Measurements from ENCODE around the gene PRAC2.
"Not testable (repeated sequence)": the region's sequence is repeated elsewhere in the genome, so short reads cannot be mapped to it uniquely, and the experiment has no call there.

The PRAC2 gene

DNA sequence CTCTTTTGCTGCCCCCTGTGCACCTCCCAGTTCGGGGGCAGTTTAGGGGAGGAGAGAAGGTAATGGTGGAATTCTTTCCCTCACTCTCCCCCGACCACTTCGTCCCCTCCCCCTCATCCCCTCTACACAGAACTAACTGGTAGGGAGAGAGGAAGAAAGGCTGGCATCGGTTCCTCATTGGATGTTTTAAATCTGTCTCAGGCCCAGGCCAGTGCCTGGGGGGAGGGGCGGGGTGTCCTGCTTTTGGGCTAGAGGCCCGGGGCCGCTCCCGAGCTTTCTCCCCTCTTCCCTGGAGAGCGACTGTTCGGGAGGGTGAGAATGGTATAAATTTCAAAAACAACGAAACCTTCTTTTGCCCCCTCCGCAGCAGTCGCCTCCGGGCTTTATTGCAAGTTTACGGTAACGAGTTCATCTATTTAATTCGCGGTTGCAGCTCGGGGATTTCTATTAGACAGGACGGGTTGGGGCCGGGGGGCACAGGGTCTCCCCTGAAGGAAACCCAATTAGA is at the start of gene PRAC2:
TSS of gene PRAC2 (plus strand) at position 271 of the 508 bp plus-strand sequence. CDS start 1,226 bp downstream, outside the sequence.
- DNase-seq (ENCODE audit: low read depth) = no peak

- no peak for DNase-seq (ENCODE audit: low read depth)
Observed at GRCh38 chr17:48676963-48677558, 45.9 kb upstream of the PRAC2 start.

DNA sequence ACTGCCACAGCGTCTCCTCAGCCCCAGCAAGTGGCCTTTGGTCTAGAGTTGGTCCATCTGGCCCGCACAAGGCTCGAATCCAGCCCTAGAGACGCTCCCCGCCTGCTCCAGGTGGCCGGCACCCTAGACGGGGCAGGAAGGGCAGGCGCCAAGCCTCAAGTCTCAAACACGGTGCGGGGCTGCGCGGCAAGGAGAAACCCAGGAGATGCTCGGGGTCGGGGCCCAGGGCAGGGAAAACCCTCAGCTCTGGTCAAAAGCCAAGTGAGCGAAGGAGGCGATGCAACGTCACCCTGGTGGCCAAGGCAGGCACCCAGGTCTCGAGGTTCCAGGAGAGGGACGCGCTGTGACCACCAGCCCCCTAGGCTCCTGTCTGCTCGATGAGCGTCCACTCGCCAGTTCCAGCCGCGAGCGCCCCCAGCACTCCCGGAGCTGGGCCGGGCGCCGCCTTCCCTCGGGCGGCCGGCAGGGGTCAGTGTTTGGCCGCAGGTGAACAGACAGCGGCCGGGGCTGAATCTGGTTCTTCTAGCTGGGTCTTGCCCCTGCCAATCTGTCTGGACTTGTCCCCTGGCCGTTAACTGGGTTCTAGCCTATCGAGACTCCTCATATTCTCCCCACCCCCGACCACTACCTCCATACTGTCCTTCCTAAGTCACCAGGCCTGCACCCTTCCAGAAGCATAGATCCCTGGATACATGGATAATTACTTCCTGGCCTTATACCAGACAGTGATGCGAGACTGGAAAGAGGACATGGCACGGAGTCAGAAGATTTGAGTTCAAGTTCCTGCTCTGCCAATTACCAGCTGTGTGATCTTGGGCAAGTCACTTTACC is 44.6 kb upstream of the PRAC2 start:
- peak; percentile 58 for DNase-seq (ENCODE audit: low read depth)

- no peak for DNase-seq (ENCODE audit: low read depth)
Observed at GRCh38 chr17:48679385-48680096, 43.4 kb upstream of the PRAC2 start.

- no peak for DNase-seq (ENCODE audit: low read depth)
Observed at GRCh38 chr17:48681609-48682008, 41.4 kb upstream of the PRAC2 start.

DNA sequence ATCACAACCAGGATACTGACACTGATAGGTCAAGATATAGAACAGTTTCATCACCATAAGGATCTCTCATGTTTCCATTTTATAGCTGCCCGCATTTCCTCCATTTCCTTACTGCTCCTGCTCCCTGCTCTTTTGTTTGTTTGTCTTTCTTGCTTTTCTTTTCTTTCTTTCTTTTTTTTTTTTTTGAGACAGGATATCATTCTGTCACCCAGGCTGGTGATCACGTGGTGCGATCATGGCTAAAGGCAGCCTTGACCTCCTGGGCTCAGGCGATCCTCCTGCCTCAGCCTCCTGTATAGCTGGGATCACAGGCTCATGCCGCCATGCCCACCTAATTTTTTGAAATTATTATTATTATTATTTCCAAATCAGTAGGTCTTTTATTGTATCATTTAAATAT is 32.3 kb upstream of the PRAC2 start:
- no peak for DNase-seq (ENCODE audit: low read depth)

- no peak for DNase-seq (ENCODE audit: low read depth)
Observed at GRCh38 chr17:48692049-48692448, 30.9 kb upstream of the PRAC2 start.

DNA sequence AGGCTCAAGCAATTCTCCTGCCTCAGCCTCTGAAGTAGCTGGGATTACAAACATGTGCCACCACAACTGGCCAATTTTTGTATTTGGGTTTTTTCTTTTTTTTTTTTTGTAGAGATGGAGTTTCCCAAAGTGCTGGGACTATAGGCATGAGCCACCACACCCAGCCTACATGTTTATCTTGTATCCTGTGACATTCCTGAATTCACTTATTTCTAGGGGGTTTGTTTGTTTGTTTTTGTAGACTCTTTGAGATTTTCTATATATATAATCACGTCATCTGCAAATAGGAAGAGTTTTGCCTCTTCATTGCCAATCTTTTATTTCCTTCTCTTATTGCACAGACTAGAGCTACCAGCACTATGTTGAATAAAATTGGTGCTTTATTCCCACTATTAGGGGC is 29.8 kb upstream of the PRAC2 start:
- no peak for DNase-seq (ENCODE audit: low read depth)

DNA sequence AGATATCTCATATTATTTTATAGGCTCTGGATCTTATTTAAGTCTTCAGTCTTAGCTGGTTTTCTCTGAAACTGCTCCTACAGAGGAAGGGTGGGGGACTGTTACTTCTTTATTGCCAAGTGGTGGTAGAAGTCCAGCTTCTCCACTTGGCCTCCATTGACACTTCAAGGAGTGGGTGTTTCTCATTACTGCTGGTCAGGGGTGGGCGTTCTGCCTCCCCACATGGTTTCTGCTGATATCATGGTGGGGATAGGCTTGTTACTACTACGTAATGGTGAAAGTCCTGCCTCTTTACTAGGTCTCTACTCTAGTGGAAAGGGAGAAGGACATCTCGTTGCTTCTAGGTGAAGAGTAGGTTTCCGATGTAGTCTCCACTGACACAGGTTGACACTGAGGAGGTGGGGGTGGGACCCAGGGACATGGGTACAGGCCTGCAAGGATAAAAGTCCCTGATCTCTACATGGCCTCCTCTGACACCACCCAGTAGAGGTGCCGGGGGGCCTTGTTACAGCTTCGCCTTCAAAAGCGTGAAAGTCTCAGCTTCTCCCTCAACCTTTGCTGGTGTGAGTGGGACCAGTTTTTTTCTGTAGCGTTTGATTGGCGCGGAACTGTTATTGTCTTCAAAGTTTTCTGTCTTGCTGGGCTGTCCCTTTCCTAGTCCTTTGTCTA is 21.0 kb upstream of the PRAC2 start:
- no peak for DNase-seq (ENCODE audit: low read depth)

DNA sequence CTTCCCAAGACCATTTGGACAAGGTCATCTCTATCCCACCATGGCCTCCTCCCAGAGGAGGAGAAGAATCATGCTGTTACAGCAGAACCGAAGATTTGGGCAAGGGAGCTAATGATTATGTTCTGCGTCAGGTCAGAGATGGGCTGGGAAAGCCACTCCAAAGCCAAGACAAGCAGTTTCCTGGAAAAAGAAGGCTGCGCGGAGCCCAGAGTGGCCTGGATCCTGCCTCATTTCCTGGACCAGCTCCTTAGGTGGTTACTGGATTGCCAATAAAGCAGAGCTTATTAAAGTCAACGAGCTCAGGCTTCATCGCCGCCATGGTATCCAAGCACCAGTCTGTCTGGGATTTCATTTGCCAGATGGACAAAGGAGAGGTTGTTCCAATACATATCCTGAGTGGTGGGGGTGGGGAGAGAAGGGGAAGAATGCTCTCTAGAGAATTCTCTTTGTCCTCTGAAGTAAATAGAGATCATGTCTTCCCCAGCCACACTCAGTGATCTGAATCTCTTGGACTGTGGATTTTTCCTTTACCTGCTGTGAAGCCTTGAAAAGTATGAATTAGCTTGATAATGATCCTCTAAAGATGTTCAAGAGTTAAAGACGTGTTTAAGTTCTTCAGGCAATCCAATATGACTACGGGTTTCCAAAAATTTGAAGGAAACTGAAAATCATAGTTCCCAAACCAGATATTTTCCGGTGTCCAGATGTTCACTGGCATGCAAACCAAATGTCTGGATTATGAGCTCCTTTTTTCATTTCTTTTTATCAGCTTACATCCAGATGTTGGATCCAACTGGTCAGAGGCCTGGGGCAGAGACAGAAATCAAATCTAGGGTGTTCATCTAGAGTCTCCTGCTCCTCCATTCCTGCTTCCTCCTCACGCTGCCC is 18.4 kb upstream of the PRAC2 start:
- no peak for DNase-seq (ENCODE audit: low read depth)

GRCh38 chr17:48711128-48711527 is 11.9 kb upstream of the PRAC2 start:
- DNase-seq (ENCODE audit: low read depth) = no peak

DNA sequence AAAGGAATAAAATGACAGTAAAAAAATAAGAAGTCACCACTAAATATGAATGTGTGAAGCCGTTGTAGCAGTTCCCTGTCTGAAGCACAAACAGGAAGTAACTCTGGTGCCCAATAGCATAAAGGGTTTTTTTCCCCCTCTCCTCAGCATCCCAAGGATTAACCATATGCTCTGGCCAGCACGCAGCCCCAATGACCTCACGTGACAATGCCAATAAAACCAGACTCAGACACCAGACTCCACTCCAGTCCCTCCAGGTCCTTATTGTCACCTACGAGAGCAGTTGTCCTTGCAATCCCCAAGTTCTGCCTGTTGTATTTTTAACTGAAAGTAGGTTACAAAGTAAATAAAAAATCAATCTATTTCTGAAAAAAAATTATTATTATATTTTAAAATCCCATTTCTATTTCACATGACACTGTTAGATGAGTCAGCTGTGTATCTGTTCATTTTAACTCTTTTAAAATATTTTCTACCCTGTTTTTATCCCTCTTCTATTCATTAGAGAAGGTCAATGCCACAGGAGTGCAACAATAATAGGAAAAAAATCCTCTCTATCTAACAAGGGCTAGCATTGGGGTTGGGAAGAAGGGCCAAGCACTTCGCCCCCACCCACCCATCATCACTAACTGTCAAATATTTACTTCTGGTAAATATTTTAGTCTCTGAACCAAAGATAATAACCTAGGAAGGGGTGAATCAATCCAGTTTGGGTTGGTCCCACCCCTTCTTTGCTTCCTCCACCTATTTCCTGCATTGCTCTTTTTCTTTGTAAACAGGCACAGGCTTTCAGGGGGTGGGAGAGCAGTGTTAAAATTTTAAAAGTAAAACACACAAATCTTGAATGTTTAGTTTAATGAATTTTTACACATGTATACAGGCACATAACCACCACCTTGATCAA is 7.2 kb upstream of the PRAC2 start:
- no peak for DNase-seq (ENCODE audit: low read depth)

DNA sequence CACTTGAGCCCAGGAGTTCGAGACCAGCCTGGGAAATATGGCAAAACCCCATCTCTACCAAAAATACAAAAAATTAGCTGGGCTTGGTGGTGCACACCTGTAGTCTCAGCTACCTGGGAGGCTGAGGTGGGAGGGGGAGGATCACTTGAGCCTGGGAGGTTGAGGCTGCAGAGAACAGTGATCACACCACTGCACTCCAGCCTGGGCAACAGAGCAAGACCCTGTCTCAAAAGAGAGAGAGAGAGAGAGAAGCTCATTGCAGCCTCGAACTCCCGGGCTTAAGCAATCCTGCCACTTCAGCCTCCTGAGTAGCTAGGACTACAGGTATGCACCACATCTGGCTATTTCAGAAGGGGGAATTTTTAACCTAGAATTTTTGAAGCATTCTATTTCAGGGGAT is 6.4 kb upstream of the PRAC2 start:
- DNase-seq (ENCODE audit: low read depth) = not testable (repeated sequence)

GRCh38 chr17:48717367-48718226 is 5.4 kb upstream of the PRAC2 start:
- DNase-seq (ENCODE audit: low read depth) = no peak

GRCh38 chr17:48718227-48718760 is 4.7 kb upstream of the PRAC2 start:
- no peak for DNase-seq (ENCODE audit: low read depth)

DNA sequence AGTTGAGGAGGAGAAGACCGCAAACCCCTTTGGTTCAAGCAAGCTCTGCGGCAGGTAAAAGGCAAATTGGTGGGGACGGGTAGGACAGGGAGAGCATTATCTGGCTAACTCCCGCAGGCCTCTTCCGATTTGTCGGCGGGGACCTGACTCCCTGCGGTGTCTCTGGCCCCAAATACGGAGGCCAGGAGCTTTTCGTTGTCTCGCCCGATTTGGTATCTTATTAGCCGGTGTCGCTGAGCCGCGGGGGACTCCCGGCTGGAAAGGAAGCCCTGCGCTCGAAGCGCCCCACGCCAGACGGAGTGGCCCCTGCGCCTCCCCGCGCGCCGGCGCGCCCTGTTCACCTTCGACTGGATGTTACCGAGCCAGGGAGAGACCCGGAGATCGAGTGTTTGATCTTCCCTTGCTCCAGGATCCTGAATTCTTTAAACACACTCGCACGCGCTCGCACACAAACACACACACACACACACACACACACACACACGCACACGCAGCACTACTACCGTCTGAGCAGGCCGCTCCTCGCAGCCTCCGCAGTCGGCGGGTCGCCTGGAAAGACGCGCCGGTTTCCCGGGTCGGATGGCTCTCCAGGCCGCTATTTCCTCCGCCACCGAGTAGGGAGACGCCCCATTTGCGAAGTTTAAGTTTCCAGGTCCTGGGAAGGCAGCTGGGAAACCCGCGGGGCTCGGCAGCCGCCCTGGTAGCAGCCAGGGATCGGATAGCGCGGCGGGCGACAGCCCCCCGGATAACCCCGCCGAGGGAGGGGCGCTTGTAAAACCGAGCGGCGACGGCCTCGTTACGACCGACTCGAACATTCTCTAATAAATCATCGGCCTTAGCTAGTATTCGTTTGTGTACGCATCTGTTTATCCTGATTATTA is 4.0 kb upstream of the PRAC2 start:
- DNase-seq (ENCODE audit: low read depth) = no peak

DNA sequence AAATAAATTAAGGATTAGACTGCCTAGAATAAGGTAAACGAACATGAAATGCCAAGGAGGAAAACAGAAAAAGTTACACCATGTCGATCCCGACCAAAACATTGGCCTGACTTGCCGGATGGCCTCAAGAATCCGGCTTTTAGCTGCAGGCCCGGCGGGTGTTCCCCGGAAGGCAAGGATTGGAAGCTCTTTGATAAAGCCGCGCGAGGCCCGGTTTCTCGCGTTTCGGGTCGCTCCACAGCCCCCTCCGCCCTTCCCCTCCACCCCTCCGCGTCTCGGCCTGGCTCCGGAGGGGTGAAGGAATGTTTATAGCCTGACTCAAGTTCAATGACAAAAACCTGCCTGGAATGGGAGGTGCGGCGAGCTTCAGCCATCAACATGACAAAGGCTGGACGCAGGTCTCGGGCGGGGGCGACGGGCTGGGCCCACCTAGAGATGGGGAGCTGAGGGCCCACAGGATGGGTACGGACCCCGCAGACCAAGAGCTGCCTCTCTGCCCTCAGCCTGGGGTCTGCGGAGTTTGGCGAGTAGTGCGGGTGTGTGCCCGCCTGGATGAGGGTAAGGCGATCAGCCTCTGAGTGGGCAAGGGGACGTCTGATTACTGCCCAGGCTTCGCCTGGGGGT is 3.2 kb upstream of the PRAC2 start:
- no peak for DNase-seq (ENCODE audit: low read depth)

Data from activated T-cell treated with anti-CD3 and anti-CD28 coated beads for 1 hour (primary cell).